Cerebellar cortex (tissue), 1 donor: ENCODE data around the gene PLS1.
"Not testable (repeated sequence)": the region's sequence is repeated elsewhere in the genome, so short reads cannot be mapped to it uniquely, and the experiment has no call there.

Experiments
- DNase-seq: peaks from one replicate; pipeline ENCODE4 v3.0.0-alpha.2; 2015; ENCODE audit warnings: low spot score

Gene PLS1

DNA sequence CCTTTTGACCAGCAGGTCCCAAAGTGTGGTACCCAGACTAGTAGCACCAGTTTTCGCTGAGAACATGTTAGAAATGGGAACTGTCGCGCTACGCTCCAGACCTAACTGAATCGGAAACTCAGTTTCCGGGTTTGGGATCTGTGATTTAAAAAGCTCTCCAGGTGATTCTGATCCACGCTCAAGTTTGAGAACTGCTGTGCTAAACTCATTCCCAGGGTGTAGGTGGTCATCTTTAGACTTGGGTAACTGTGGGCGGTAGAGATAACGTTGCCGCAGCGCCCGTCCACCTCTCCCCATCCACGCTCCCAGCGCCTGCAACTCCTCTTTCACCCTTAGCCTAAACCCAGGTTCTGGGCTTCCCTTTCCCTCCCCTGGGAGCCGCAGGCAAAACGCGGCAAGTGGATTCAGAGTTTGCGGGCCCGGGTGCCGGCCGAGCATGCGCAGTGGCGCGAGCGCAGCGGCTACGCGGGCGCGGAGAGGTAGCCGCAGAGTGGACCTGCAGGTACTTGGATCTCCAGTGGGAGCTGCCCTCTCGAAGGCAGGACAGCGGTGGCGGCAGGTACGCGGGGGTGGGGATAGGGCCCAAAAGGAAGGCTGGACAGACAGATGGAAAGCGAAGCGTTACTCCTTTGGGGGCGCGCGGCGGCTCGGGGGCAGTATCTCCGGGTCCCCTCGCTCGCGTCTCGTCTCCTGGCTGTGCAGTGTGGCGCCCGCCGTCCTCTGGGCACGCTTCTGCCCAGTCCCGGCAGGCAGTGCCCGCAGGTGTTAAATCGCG is at the start of gene PLS1:
TSS of gene PLS1 (plus strand) at position 443 of the 775 bp plus-strand sequence. CDS start 67,845 bp downstream, outside the sequence.
- peak; percentile 87 for DNase-seq

DNA sequence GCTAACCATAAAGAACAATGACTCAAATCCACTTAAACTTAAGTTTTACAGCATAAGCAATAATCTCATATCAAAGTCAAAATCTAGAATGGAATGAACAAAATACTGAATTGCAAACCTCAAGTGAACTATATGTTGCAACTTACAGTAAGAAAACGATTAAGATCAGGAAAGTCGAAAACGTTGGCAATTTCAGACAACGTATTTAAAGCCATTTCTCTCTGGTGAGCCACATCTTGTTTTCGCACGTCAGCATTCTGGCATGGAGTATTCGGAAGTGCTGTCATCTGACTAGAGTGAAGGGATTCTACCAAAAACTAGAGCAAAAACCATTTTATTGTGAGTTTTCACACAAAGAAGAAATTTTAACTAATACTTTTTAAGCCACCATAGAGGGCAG is 46.2 kb upstream of the PLS1 start:
- no peak for DNase-seq

- DNase-seq = not testable (repeated sequence)
Measured at GRCh38 chr3:142552579-142552978, 43.6 kb upstream of the PLS1 start.

- no peak for DNase-seq
Measured at GRCh38 chr3:142553741-142554140, 42.5 kb upstream of the PLS1 start.

- no peak for DNase-seq
Measured at GRCh38 chr3:142560118-142560517, 36.1 kb upstream of the PLS1 start.

DNA sequence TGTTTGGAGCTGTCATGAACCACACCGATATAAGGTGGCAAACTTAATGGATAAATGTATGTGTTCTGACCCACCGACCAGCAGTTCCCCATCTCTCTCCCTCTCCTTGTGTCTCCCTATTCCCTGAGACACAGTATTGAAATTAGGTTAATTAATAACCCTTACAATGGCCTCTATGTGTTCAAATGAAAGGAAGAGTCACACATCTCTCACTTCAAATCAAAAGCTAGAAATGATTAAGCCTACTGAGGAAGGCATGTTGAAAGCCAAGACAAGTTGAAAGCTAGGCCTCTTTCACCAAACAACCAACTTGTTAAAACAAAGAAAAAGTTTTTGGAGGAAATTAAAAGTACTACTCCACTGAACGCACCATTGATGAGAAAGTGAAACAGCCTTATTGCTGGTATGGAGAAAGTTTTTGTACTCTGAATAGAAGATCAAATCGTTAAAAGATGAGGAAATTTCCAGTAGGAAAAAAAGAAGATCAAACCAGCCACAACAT is 32.6 kb upstream of the PLS1 start:
- DNase-seq = no peak

- DNase-seq = peak; percentile 16
Measured at GRCh38 chr3:142566096-142566495, 30.1 kb upstream of the PLS1 start.

DNA sequence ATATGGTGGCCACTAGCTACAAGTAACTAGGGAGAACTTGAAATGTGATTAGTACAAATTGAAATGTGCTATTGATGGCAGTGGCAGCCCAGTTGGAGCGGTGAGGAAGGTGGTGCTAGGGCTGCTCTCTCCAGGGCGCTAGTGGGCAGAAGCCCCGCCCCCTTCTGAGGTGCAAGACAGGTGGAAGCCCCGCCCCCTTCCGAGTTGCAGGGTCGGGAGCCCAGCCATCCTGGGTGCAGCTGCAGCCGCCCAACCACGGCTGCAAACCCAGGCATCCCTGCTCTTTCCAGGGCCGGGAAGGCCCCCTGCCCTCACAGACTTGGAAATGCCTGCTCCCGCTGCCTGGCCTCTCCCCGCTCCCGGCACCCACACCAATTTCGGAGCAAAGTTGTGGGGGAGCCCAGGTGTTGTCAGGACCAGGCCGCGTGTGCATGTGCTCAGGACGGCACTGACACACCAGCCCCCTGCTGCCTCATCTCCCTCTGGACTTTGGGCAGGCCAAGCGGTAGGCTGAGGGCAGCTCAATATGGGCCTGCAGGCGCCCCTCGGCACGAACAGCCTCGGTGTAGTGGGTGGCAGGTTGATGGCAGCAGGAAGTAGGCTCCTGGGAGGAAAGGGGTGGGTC is 27.7 kb upstream of the PLS1 start:
- DNase-seq = no peak

DNA sequence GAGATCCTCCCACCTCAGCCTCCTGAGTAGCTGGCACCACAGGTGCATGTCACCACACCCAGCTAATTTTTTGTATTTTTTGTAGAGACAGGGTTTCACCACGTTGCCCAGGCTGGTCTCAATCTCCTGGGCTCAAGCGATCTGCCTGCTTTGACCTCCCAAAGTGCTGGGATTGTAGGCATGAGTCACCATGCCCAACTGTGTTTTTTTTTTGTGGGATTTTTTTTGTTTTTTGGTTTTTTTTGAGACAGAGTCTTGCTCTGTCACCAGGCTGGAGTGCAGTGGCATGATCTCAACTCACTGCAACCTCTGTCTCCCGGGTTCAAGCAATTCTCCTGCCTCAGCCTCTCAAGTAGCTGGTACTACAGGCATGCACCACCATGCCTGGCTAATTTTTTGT is 26.8 kb upstream of the PLS1 start:
- DNase-seq = not testable (repeated sequence)

DNA sequence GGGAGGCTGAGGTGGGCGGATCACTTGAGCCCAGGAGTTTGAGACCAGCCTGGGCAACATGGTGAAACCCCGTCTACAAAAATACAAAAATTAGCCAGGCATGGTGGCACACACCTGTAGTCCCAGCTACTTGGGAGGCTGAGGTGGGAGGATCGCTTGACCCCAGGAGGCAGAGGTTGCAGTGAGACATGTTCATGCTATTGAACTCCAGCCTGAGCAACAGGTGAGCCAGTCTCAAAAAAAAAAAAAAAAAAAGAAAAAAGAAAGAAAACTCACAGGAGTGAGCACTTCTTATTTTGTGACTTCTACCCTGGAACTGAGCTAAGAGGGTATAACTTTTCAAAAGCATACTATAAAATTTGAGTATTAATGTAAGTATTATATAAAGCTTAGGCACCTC is 22.0 kb upstream of the PLS1 start:
- not testable (repeated sequence) for DNase-seq

GRCh38 chr3:142574665-142575064 is 21.5 kb upstream of the PLS1 start:
- no peak for DNase-seq

DNA sequence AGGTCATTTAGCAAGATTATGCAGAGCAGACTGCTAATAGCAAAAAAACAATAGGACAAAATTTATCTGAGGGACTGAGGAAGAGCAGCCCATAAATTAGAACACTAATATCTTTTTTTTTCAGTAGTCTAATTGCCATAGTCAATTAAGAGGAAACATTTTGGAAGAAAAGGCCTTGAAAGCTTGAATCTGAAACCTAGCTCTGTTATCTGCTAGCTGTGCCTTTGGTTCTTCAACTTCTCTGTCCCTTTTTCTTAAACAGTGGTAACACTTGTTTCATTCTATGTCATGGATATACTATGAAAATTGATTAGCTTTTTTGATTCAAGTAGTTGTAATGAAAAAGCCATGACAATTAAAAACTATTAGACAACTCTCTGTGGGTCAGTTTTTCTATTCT is 19.4 kb upstream of the PLS1 start:
- DNase-seq = no peak

DNA sequence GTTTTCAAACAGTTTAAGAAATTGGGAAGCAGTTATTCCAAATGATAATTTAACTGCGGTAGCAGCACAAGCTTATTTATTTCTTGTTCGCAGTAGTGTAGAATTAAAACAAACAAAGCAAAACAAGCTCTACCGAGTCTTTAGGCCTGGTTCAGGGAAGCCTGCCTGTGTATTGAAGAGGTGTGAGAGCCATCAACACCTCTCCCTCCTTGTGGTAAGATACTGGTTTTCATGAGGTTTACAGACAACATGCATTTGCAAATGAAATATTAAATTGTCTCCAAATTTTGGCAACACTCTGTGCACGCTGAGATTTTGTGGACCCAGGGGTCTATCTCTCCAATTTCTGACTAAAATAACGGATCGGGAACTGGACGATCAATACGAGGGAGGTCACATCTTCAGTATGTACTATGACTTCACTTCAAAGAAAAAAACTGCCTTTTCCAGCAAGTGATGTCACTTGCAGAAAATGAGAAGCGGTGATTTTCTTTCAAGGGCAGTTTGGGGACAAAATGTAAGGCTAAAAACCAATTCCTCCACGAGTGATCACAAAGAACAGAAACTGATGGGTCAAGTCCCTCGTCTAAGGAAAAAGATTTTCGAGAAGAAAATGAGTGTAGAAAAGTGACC is 18.4 kb upstream of the PLS1 start:
- DNase-seq = no peak

- DNase-seq = peak; percentile 94
Measured at GRCh38 chr3:142578329-142579223, 17.6 kb upstream of the PLS1 start, which contains the start of gene ATR. Gene ATR (minus strand): TSS chr3:142578733. CDS start chr3:142578704, 29 bp downstream.

DNA sequence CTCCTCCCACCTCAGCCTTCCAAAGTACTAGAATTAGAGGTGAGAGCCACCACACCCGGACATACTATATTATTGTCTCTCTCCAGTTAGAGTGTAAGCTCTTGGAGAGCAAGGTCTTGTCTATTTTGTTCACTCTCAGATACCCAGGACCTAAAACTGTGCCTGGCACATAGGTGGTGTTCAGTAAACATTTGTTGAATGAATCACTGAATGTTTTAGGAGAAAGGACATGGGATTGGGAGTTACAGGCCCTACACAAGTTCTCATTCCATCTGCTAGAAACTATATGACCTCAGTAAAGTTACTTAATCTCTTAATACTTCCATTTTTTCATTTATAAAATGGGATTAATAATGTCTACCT is 16.2 kb upstream of the PLS1 start:
- no peak for DNase-seq

DNA sequence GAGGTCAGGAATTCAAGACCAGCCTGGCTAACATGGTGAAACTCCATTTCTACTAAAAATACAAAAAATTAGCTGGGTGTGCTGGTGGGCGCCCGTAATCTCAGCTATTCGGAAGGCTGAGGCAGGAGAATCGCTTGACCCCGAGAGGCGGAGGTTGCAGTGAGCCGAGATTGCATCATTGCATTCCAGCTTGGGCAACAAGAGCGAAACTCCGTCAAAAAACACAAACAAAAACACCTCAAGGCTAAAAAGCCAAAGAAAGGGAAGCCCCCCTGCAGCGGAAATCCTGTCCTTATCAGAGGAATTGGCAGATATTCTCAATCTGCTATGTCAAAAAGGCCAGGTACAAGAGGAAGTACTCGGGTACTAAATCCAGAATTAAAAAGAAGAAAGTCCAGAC is 15.1 kb upstream of the PLS1 start:
- not testable (repeated sequence) for DNase-seq

DNA sequence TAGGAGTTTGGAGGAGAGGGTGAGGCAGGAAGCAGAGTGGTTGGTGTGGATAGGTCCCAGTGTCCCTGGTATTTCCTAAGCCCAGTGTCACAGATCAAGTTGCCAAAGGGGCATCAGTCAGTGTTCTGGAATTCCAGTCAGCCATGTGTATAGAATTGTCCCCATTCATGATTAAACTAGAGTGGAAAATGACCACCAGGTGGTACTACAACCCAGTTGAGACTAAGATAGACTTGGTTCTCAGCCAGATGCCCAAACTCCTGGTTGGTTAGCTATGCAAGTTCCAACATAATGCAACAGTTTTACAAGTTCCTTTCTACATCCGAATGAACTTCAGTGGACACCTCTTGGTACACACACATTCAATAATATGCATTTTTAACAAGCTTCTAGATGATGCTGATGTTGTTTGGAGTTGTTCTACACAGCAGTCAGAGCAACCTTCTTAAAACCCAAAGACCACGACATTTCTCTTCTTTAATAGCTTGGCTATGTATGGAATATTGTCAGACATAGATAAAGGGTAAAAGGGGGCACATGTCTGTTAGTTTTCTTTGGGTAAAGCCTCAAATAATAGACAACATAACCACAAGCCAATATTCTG is 9.3 kb upstream of the PLS1 start:
- peak; percentile 74 for DNase-seq

GRCh38 chr3:142588703-142589102 is 7.5 kb upstream of the PLS1 start:
- DNase-seq = no peak

- not testable (repeated sequence) for DNase-seq
Measured at GRCh38 chr3:142592268-142592667, 3.9 kb upstream of the PLS1 start.

GRCh38 chr3:142595141-142595540 is 1.1 kb upstream of the PLS1 start:
- no peak for DNase-seq

- no peak for DNase-seq
Measured at GRCh38 chr3:142595581-142595950, 627 bp upstream of the PLS1 start.

DNA sequence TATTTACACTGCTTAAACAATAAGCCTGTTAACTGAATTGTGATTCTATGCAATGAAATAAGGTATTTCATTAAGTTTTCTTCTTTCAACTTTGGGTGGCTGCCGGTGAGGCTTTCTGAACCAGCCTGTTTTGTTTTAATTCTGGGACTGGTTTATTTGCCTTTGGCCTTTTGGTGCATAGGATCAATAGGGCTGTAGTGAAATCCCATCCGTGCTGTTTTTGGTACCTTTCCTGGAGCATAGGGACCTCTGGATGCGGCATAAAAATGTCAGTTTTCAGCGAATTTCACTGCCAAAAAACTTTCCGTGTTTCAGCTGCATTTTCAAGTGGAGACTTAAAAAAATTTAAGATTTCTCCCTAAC is 514 bp downstream of the PLS1 start:
- DNase-seq = no peak
